ENCODE data around the gene GALNT11.

DNA sequence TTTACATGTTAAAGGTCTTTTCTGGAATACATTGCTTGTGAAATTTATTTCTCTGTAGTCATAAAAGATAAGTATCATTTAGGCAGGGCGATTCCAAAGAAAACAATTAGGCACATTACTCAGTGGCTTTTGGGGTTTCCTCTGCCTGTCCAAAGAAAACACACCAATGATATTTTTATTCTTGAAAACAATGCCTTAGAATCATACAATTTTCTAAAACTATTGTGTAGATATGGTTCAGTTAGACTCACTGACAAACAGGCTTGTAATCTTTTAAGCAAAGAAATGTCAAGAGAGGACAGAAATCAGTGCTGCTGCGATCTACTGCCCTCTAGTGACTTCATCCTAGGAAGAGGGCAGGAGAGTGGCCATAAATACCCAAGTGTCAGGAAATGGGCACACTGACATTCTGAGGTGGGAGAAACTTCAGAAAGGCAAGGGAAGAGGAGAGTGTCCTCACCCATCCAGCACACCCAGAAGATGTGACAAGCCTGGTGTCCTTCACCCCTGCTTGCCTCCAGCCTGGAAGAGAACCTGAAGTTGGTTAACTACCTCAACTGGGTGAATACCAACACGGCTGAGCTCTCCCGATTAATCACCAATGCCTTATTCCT, 120.5 kb downstream of the GALNT11 start:
- TF ChIP-seq POLR2AphosphoS5 (IDR thresholded peaks at IDR 0.05; ENCODE audit: low read depth, low read length): no peak
- TF ChIP-seq POLR2A (IDR thresholded peaks at IDR 0.05; ENCODE audit: low read depth, low read length): no peak

Measured in GM12891 (cell line).